SK-N-SH treated with all-trans-retinoic acid at 6 μM for 48 hours (cell line): Measurements from ENCODE around the gene OLIG1.

Source experiments
- ARNTL ChIP-seq: fragments of 450-650 bp; formaldehyde crosslinking; IDR thresholded peaks from 2 replicates; pipeline ENCODE4 v1.5.0; 2020; ENCODE audit warnings: low read depth, mild to moderate bottlenecking, moderate library complexity, borderline replicate concordance
- CSDC2 ChIP-seq: fragments of 250-450 bp; sonication (Bioruptor Pico); IDR thresholded peaks from 2 replicates; pipeline ENCODE4 v1.5.0; 2020; ENCODE audit warnings: mild to moderate bottlenecking, moderate library complexity
- PATZ1 ChIP-seq: fragments of 250-450 bp; sonication (Bioruptor Pico); IDR thresholded peaks from 2 replicates; pipeline ENCODE4 v1.8.0; 2020; ENCODE audit warnings: mild to moderate bottlenecking, moderate library complexity, borderline replicate concordance
- PPARA ChIP-seq: fragments of 250-450 bp; sonication (Bioruptor Pico); IDR thresholded peaks from 2 replicates; pipeline ENCODE4 v1.5.0; 2020; ENCODE audit warnings: mild to moderate bottlenecking, borderline replicate concordance
- RARB ChIP-seq: fragments of 250-450 bp; sonication (Bioruptor Pico); IDR thresholded peaks from 2 replicates; pipeline ENCODE4 v1.8.0; 2021; ENCODE audit warnings: mild to moderate bottlenecking, moderate library complexity
- SNAI2 ChIP-seq: fragments of 250-450 bp; sonication (Bioruptor Pico); IDR thresholded peaks from 2 replicates; pipeline ENCODE4 v1.5.0; 2020; ENCODE audit warnings: mild to moderate bottlenecking, moderate library complexity
- ZC3H10 ChIP-seq: fragments of 250-450 bp; sonication (Bioruptor Pico); IDR thresholded peaks from 2 replicates; pipeline ENCODE4 v1.5.1; 2021; ENCODE audit warnings: mild to moderate bottlenecking, moderate library complexity
- ZNF8 ChIP-seq: fragments of 450-650 bp; formaldehyde crosslinking; IDR thresholded peaks from 2 replicates; pipeline ENCODE4 v1.5.0; 2020; ENCODE audit warnings: mild to moderate bottlenecking, moderate library complexity
- TF ChIP-seq, protein P1 (sequence below): fragments of 250-450 bp; sonication (Bioruptor Pico); IDR thresholded peaks from 2 replicates; pipeline ENCODE4 v1.8.0; 2021; ENCODE audit warnings: low read depth, mild to moderate bottlenecking, moderate library complexity, borderline replicate concordance
- TF ChIP-seq, protein P2 (sequence below): fragments of 250-450 bp; sonication (Bioruptor Pico); IDR thresholded peaks from 2 replicates; pipeline ENCODE4 v1.5.1; 2020; ENCODE audit warnings: low read depth, mild to moderate bottlenecking, moderate library complexity

- TF ChIP-seq ARNTL (CRISPR knock-in tag) = no peak
- no peak for TF ChIP-seq PPARA (CRISPR knock-in tag)
- TF ChIP-seq ZNF8 = no peak
- no peak for TF ChIP-seq ZC3H10 (CRISPR knock-in tag)
- no peak for TF ChIP-seq PATZ1 (CRISPR knock-in tag)
- TF ChIP-seq, protein P1, sequence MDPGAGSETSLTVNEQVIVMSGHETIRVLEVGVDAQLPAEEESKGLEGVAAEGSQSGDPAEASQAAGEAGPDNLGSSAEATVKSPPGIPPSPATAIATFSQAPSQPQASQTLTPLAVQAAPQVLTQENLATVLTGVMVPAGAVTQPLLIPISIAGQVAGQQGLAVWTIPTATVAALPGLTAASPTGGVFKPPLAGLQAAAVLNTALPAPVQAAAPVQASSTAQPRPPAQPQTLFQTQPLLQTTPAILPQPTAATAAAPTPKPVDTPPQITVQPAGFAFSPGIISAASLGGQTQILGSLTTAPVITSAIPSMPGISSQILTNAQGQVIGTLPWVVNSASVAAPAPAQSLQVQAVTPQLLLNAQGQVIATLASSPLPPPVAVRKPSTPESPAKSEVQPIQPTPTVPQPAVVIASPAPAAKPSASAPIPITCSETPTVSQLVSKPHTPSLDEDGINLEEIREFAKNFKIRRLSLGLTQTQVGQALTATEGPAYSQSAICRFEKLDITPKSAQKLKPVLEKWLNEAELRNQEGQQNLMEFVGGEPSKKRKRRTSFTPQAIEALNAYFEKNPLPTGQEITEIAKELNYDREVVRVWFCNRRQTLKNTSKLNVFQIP (CRISPR knock-in tag) = no peak
- TF ChIP-seq, protein P2, sequence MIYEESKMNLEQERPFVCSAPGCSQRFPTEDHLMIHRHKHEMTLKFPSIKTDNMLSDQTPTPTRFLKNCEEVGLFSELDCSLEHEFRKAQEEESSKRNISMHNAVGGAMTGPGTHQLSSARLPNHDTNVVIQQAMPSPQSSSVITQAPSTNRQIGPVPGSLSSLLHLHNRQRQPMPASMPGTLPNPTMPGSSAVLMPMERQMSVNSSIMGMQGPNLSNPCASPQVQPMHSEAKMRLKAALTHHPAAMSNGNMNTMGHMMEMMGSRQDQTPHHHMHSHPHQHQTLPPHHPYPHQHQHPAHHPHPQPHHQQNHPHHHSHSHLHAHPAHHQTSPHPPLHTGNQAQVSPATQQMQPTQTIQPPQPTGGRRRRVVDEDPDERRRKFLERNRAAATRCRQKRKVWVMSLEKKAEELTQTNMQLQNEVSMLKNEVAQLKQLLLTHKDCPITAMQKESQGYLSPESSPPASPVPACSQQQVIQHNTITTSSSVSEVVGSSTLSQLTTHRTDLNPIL (CRISPR knock-in tag) = no peak
- TF ChIP-seq CSDC2 (CRISPR knock-in tag) = no peak
- no peak for TF ChIP-seq RARB (CRISPR knock-in tag)
- no peak for TF ChIP-seq SNAI2 (CRISPR knock-in tag)
These were observed 49.3 kb upstream of the OLIG1 start for GRCh38 chr21:33020558-33021100.
